ENCODE measurements around the gene MAN1B1. TPM values are rescaled to one million over a fixed set of nuclear protein-coding genes. Genes with fewer than 3 reads are reported as not detected.
A peak's percentile ranks its signal among the peaks of the same experiment; 100 is the strongest.

The MAN1B1 gene
- total and polyA plus RNA-seq, 4 donors: 19.9 to 31.8 (median 26.5) TPM

DNA sequence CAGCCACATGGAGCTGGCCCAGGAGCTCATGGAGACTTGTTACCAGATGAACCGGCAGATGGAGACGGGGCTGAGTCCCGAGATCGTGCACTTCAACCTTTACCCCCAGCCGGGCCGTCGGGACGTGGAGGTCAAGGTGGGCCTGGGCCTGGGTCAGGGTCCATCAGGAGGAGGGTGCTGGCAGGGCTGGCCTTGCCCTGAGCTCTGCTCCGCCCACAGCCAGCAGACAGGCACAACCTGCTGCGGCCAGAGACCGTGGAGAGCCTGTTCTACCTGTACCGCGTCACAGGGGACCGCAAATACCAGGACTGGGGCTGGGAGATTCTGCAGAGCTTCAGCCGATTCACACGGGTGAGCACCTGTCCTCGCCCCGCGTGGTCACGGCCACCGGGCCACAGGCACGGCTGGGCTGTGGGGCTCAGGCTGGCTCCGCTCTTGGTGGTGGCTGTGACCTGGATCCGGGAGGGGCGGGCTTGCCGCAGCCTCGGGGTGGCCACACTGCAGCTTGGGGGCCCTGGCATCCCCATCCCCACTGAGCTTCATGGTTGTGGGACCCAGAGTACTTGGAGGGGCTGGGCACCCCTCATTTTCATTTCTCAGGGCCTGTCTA, 20.6 kb downstream of the MAN1B1 start:
- WGBS: 79% methylated on average over 27 of the region's 27 CpGs
- H3K9ac ChIP-seq (ENCODE audit: low read depth in 1 of 2, low read length in 2 of 2): no peak overlapping the region
- H3K27ac ChIP-seq (ENCODE audit: low read depth in 1 of 2, low read length in 2 of 2): no peak overlapping the region
- H3K4me3 ChIP-seq (ENCODE audit: low read depth in 1 of 3, low read length in 3 of 3): no peak overlapping the region
- no peaks in the 10 kb centered on the region for H3K9me3 ChIP-seq (ENCODE audit: control insufficient read depth in 4 of 4, low read length in 3 of 4)
- H3K36me3 ChIP-seq (ENCODE audit: control insufficient read depth in 4 of 4, insufficient read depth in 3 of 4, low read depth in 1 of 4, low read length in 3 of 4): peaks cover 15 to 49% (median 20%) of the 10 kb centered on the region in 4 donors
- no peaks in the 10 kb centered on the region for H3K27me3 ChIP-seq (ENCODE audit: control insufficient read depth in 4 of 4, insufficient read depth in 4 of 4, low read length in 3 of 4)
- H3K4me1 ChIP-seq (ENCODE audit: control insufficient read depth in 4 of 4, insufficient read depth in 4 of 4, low read length in 3 of 4): no peaks in the 10 kb centered on the region
- no peak for DNase-seq (ENCODE audit: low spot score)
- TF ChIP-seq NR2F2 (IDR thresholded peaks at IDR 0.05) (no peak), RXRA (IDR thresholded peaks at IDR 0.05) (peak in 1 of 2 donors; percentile 31), HNF4A (conservative IDR thresholded peaks at IDR 0.05) (peak in 1 of 2 donors; percentile 80)

DNA sequence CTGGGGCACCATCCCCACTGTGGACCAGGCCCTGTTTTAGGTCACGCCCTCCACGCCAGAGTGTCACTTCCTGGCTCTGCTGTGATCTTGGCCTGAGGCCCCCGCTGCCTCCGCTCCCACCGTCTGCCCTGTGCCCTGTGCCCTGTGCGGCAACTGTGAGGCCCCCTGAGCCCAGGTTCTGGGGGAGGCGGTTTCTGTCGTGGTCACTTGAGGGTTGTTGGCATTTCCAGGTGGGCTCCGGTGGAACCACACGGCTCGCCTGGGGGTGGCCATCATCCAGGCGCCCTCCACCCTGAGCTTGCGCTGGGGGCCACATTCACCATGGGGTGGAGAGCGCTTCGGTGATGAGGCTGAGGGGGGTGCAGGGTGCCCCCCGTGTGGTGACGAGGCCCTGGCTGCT, 21.2 kb downstream of the MAN1B1 start:
- H3K27ac ChIP-seq (ENCODE audit: low read depth in 1 of 2, low read length in 2 of 2): no peak overlapping the region
- TF ChIP-seq EGR1 (IDR thresholded peaks at IDR 0.05; ENCODE audit: low read depth in 2 of 2): no peak
- TF ChIP-seq SP1 (IDR thresholded peaks at IDR 0.05): no peak
- no peak for TF ChIP-seq FOXA2 (IDR thresholded peaks at IDR 0.05)
- H3K36me3 ChIP-seq (ENCODE audit: control insufficient read depth in 4 of 4, insufficient read depth in 3 of 4, low read depth in 1 of 4, low read length in 3 of 4): peaks cover 15 to 44% (median 19%) of the 10 kb centered on the region in 4 donors
- H3K4me3 ChIP-seq (ENCODE audit: low read depth in 1 of 3, low read length in 3 of 3): no peak overlapping the region
- DNase-seq (ENCODE audit: low spot score): no peak
- 95% methylated on average over 17 of the region's 17 CpGs for WGBS
- no peaks in the 10 kb centered on the region for H3K9me3 ChIP-seq (ENCODE audit: control insufficient read depth in 4 of 4, low read length in 3 of 4)
- no peaks in the 10 kb centered on the region for H3K4me1 ChIP-seq (ENCODE audit: control insufficient read depth in 4 of 4, insufficient read depth in 4 of 4, low read length in 3 of 4)
- H3K9ac ChIP-seq (ENCODE audit: low read depth in 1 of 2, low read length in 2 of 2): no peak overlapping the region
- no peaks in the 10 kb centered on the region for H3K27me3 ChIP-seq (ENCODE audit: control insufficient read depth in 4 of 4, insufficient read depth in 4 of 4, low read length in 3 of 4)

DNA sequence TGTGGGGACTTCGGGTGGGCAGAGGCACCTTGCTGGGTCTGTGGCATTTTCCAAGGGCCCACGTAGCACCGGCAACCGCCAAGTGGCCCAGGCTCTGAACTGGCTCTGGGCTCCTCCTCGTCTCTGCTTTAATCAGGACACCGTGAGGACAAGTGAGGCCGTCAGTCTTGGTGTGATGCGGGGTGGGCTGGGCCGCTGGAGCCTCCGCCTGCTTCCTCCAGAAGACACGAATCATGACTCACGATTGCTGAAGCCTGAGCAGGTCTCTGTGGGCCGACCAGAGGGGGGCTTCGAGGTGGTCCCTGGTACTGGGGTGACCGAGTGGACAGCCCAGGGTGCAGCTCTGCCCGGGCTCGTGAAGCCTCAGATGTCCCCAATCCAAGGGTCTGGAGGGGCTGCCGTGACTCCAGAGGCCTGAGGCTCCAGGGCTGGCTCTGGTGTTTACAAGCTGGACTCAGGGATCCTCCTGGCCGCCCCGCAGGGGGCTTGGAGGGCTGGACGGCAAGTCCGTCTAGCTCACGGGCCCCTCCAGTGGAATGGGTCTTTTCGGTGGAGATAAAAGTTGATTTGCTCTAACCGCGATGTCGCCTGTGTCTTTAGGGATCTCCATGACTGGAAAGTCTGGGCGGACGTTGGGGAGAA, 21.9 kb downstream of the MAN1B1 start:
- WGBS: 92% methylated on average over 29 of the region's 29 CpGs
- H3K9ac ChIP-seq (ENCODE audit: low read depth in 1 of 2, low read length in 2 of 2): no peak overlapping the region

DNA sequence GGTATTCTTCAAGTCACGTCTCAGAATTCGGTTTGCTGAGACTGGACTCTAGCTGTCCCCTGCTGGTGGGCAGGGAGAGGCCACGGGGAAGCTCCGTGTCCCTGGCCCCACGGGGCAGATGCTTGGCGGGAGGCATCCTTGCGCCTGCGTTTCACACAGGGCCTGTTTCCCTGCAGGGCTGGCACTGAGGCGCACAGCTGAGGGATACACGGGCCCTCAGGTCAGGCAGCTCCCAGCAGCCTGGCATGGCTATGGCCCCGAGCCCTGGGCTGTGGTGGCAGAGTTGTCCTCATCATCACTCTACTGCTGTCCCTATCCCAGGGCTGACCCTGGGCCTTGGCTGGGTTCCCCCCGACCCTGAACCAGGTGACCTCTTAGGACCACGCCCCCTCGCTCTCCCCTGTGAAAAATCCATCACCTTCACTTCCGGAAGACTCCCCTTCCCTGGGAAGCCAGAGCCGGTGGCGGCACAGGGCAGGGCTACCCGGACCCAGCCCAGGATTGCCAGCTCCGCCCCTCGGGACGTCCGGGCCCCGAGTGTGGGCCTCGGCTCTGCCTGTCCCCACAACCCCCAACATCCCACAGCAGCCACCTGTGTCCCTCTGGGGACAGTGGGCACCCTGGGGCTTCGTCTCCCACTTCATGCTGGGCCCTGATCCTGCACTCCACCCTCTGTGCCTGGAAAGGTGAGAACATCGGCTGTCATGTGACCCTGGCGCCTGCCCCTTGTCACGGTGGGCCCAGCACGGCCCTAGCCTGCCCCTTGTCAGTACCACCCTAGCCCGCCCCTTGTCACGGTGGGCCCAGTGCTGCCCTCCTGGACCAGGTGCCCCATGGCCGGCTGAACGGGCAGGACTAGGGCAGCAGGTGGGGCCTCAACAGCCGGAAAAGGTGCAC, 22.7 kb downstream of the MAN1B1 start:
- no peaks in the 10 kb centered on the region for H3K9me3 ChIP-seq (ENCODE audit: control insufficient read depth in 4 of 4, low read length in 3 of 4)
- no peak overlapping the region for H3K9ac ChIP-seq (ENCODE audit: low read depth in 1 of 2, low read length in 2 of 2)
- WGBS: 89% methylated on average over 34 of the region's 34 CpGs
- H3K36me3 ChIP-seq (ENCODE audit: control insufficient read depth in 4 of 4, insufficient read depth in 3 of 4, low read depth in 1 of 4, low read length in 3 of 4): peaks cover 8 to 31% (median 13%) of the 10 kb centered on the region in 4 donors
- TF ChIP-seq YY1 (IDR thresholded peaks at IDR 0.05) (no peak), HNF4G (IDR thresholded peaks at IDR 0.05) (no peak), TAF1 (conservative IDR thresholded peaks at IDR 0.05) (no peak), NR2F2 (IDR thresholded peaks at IDR 0.05) (no peak), JUND (IDR thresholded peaks at IDR 0.05) (no peak), SP1 (IDR thresholded peaks at IDR 0.05) (no peak), HNF4A (conservative IDR thresholded peaks at IDR 0.05) (no peak), FOXA1 (IDR thresholded peaks at IDR 0.05) (no peak), FOXA2 (IDR thresholded peaks at IDR 0.05) (no peak), RAD21 (IDR thresholded peaks at IDR 0.05) (no peak)
- TF ChIP-seq, protein P1, sequence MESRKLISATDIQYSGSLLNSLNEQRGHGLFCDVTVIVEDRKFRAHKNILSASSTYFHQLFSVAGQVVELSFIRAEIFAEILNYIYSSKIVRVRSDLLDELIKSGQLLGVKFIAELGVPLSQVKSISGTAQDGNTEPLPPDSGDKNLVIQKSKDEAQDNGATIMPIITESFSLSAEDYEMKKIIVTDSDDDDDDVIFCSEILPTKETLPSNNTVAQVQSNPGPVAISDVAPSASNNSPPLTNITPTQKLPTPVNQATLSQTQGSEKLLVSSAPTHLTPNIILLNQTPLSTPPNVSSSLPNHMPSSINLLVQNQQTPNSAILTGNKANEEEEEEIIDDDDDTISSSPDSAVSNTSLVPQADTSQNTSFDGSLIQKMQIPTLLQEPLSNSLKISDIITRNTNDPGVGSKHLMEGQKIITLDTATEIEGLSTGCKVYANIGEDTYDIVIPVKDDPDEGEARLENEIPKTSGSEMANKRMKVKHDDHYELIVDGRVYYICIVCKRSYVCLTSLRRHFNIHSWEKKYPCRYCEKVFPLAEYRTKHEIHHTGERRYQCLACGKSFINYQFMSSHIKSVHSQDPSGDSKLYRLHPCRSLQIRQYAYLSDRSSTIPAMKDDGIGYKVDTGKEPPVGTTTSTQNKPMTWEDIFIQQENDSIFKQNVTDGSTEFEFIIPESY (IDR thresholded peaks at IDR 0.05): no peak
- TF ChIP-seq, protein P2, sequence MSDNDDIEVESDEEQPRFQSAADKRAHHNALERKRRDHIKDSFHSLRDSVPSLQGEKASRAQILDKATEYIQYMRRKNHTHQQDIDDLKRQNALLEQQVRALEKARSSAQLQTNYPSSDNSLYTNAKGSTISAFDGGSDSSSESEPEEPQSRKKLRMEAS (IDR thresholded peaks at IDR 0.05): no peak
- TF ChIP-seq, protein P3, sequence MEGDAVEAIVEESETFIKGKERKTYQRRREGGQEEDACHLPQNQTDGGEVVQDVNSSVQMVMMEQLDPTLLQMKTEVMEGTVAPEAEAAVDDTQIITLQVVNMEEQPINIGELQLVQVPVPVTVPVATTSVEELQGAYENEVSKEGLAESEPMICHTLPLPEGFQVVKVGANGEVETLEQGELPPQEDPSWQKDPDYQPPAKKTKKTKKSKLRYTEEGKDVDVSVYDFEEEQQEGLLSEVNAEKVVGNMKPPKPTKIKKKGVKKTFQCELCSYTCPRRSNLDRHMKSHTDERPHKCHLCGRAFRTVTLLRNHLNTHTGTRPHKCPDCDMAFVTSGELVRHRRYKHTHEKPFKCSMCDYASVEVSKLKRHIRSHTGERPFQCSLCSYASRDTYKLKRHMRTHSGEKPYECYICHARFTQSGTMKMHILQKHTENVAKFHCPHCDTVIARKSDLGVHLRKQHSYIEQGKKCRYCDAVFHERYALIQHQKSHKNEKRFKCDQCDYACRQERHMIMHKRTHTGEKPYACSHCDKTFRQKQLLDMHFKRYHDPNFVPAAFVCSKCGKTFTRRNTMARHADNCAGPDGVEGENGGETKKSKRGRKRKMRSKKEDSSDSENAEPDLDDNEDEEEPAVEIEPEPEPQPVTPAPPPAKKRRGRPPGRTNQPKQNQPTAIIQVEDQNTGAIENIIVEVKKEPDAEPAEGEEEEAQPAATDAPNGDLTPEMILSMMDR (IDR thresholded peaks at IDR 0.05; ENCODE audit: low read depth, low read length, missing input control): no peak
- H3K27me3 ChIP-seq (ENCODE audit: control insufficient read depth in 4 of 4, insufficient read depth in 4 of 4, low read length in 3 of 4): no peaks in the 10 kb centered on the region
- H3K27ac ChIP-seq (ENCODE audit: low read depth in 1 of 2, low read length in 2 of 2): no peak overlapping the region
- no peak overlapping the region for H3K4me3 ChIP-seq (ENCODE audit: low read depth in 1 of 3, low read length in 3 of 3)
- no peak for DNase-seq (ENCODE audit: low spot score)
- peaks cover 0 to under 1% (median 0%) of the 10 kb centered on the region in 4 donors for H3K4me1 ChIP-seq (ENCODE audit: control insufficient read depth in 4 of 4, insufficient read depth in 4 of 4, low read length in 3 of 4)

More for the DNA sequence above, 21.9 kb downstream of the MAN1B1 start:
- Histone ChIP-seq H3K4me3 (ENCODE audit: low read depth in 1 of 3, low read length in 3 of 3) (no peak overlapping the region), H3K36me3 (ENCODE audit: control insufficient read depth in 4 of 4, insufficient read depth in 3 of 4, low read depth in 1 of 4, low read length in 3 of 4) (peaks cover 10 to 36% (median 16%) of the 10 kb centered on the region in 4 donors), H3K9me3 (ENCODE audit: control insufficient read depth in 4 of 4, low read length in 3 of 4) (no peaks in the 10 kb centered on the region), H3K27ac (ENCODE audit: low read depth in 1 of 2, low read length in 2 of 2) (no peak overlapping the region), H3K27me3 (ENCODE audit: control insufficient read depth in 4 of 4, insufficient read depth in 4 of 4, low read length in 3 of 4) (no peaks in the 10 kb centered on the region), H3K4me1 (ENCODE audit: control insufficient read depth in 4 of 4, insufficient read depth in 4 of 4, low read length in 3 of 4) (no peaks in the 10 kb centered on the region)
- no peak for DNase-seq (ENCODE audit: low spot score)
- TF ChIP-seq HNF4A (conservative IDR thresholded peaks at IDR 0.05) (no peak), FOXA2 (IDR thresholded peaks at IDR 0.05) (no peak), RXRA (IDR thresholded peaks at IDR 0.05) (no peak)
- TF ChIP-seq, protein P2 (IDR thresholded peaks at IDR 0.05): no peak
